Measurements from ENCODE around the gene ST6GALNAC6. TPM values are rescaled to one million over a fixed set of nuclear protein-coding genes. Genes with fewer than 3 reads are reported as not detected.

The ST6GALNAC6 gene
- total RNA-seq, 1 donor, result 53.2 TPM

DNA sequence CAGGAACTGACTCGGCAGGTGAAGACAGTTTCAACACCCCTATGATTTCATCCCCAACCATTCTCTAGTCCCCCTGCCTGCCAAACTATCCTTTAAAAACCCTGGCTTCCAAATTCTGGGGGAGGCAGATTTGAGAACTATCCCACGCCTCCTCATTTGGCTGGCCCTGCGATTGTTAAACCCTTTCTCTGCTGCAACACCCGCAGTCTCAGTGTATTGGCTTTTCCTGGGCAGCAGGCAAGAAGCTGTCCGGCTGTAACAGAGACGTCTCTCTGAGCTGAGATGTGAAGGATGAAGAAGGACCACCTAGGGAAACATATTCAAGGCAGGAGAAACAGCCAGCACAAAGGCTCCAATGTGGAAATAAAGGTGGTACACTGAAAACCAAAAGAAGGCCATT lies 6.6 kb downstream of the ST6GALNAC6 start:
- peaks cover 75% of the 10 kb centered on the region for H3K36me3 ChIP-seq (ENCODE audit: insufficient read depth, low read length)
- H4K20me1 ChIP-seq (ENCODE audit: insufficient read depth, low read length), result peaks cover 28% of the 10 kb centered on the region
- H3K27ac ChIP-seq (ENCODE audit: low read depth, low read length), result no peak overlapping the region
- peak; percentile 37 for DNase-seq (ENCODE audit: insufficient read length, low spot score, missing footprints)
- TF ChIP-seq, protein P1, sequence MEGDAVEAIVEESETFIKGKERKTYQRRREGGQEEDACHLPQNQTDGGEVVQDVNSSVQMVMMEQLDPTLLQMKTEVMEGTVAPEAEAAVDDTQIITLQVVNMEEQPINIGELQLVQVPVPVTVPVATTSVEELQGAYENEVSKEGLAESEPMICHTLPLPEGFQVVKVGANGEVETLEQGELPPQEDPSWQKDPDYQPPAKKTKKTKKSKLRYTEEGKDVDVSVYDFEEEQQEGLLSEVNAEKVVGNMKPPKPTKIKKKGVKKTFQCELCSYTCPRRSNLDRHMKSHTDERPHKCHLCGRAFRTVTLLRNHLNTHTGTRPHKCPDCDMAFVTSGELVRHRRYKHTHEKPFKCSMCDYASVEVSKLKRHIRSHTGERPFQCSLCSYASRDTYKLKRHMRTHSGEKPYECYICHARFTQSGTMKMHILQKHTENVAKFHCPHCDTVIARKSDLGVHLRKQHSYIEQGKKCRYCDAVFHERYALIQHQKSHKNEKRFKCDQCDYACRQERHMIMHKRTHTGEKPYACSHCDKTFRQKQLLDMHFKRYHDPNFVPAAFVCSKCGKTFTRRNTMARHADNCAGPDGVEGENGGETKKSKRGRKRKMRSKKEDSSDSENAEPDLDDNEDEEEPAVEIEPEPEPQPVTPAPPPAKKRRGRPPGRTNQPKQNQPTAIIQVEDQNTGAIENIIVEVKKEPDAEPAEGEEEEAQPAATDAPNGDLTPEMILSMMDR (IDR thresholded peaks at IDR 0.05; ENCODE audit: extremely low read depth, low read depth, low read length), result no peak
- H3K27me3 ChIP-seq (ENCODE audit: insufficient read depth, low read length), result no peaks in the 10 kb centered on the region
- H3K4me1 ChIP-seq (ENCODE audit: insufficient read depth, low read length), result peaks cover 12% of the 10 kb centered on the region
- H3K79me2 ChIP-seq (ENCODE audit: insufficient read depth, low read length), result peaks cover 31% of the 10 kb centered on the region
- H3K4me3 ChIP-seq (ENCODE audit: insufficient read depth, low read length), result no peak overlapping the region
- H2AFZ ChIP-seq (ENCODE audit: low read length), result no peak overlapping the region
- no peak overlapping the region for H3K4me2 ChIP-seq (ENCODE audit: insufficient read depth, low read length)
- peaks cover 2% of the 10 kb centered on the region for H3K9me3 ChIP-seq (ENCODE audit: low read depth, low read length)

DNA sequence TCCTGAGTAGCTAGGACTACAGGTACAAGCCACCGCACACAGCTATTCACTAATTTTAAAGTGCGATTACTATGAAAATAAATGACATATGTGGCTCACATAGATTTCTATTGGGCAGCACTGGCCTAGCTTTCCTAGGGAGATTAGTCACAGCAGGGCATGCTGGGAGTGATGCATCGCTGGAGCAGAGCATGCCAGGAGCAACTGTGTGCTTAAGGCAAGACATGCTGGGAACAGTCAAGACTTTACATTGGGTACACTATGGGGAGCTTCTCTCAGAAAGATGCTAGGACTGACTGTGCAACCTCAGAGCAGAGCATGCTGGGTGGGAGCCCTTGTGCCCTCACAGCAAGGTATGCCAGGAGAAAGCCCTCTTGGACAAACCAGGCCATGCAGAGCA lies 9.3 kb downstream of the ST6GALNAC6 start:
- TF ChIP-seq, protein P1 (IDR thresholded peaks at IDR 0.05; ENCODE audit: extremely low read depth, low read depth, low read length), result no peak
- peaks cover 2% of the 10 kb centered on the region for H3K9me3 ChIP-seq (ENCODE audit: low read depth, low read length)
- peaks cover 84% of the 10 kb centered on the region for H3K36me3 ChIP-seq (ENCODE audit: insufficient read depth, low read length)

DNA sequence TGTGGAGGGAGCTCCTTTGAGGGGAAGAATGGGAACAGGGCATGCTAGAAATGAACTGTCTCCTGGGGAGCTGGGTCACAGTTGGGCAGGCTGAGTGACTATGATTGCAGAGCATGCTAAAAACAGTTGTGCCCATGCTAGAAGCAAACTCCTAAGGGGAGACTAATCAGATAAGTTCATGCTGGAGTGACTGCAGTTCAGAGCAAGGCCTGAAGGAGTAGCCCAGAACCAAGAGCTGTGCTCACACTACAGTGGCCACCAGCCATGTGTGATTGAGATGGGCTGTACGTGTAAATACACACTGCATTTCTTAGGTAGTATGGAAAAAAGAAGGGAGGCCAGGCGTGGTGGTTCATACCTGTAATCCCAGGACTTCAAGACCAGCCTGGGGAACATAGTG lies 11.6 kb downstream of the ST6GALNAC6 start:
- Histone ChIP-seq H3K27me3 (ENCODE audit: insufficient read depth, low read length) (no peaks in the 10 kb centered on the region), H3K4me2 (ENCODE audit: insufficient read depth, low read length) (no peak overlapping the region), H3K27ac (ENCODE audit: low read depth, low read length) (no peak overlapping the region), H4K20me1 (ENCODE audit: insufficient read depth, low read length) (peaks cover 22% of the 10 kb centered on the region), H3K4me3 (ENCODE audit: insufficient read depth, low read length) (no peak overlapping the region), H2AFZ (ENCODE audit: low read length) (no peak overlapping the region), H3K4me1 (ENCODE audit: insufficient read depth, low read length) (no peaks in the 10 kb centered on the region), H3K9me3 (ENCODE audit: low read depth, low read length) (no peaks in the 10 kb centered on the region), H3K36me3 (ENCODE audit: insufficient read depth, low read length) (peaks cover 61% of the 10 kb centered on the region), H3K79me2 (ENCODE audit: insufficient read depth, low read length) (peaks cover 3% of the 10 kb centered on the region)
- TF ChIP-seq, protein P1 (IDR thresholded peaks at IDR 0.05; ENCODE audit: extremely low read depth, low read depth, low read length), result peak; percentile 40
- peak; percentile 62 for DNase-seq (ENCODE audit: insufficient read length, low spot score, missing footprints)

More for the DNA sequence above, 9.3 kb downstream of the ST6GALNAC6 start:
- no peaks in the 10 kb centered on the region for H3K4me1 ChIP-seq (ENCODE audit: insufficient read depth, low read length)
- no peak overlapping the region for H3K4me2 ChIP-seq (ENCODE audit: insufficient read depth, low read length)
- H3K4me3 ChIP-seq (ENCODE audit: insufficient read depth, low read length), result no peak overlapping the region
- H3K79me2 ChIP-seq (ENCODE audit: insufficient read depth, low read length), result peaks cover 7% of the 10 kb centered on the region
- peak; percentile 73 for DNase-seq (ENCODE audit: insufficient read length, low spot score, missing footprints)
- H3K27ac ChIP-seq (ENCODE audit: low read depth, low read length), result no peak overlapping the region
- H4K20me1 ChIP-seq (ENCODE audit: insufficient read depth, low read length), result peaks cover 21% of the 10 kb centered on the region
- no peak overlapping the region for H2AFZ ChIP-seq (ENCODE audit: low read length)
- no peaks in the 10 kb centered on the region for H3K27me3 ChIP-seq (ENCODE audit: insufficient read depth, low read length)

DNA sequence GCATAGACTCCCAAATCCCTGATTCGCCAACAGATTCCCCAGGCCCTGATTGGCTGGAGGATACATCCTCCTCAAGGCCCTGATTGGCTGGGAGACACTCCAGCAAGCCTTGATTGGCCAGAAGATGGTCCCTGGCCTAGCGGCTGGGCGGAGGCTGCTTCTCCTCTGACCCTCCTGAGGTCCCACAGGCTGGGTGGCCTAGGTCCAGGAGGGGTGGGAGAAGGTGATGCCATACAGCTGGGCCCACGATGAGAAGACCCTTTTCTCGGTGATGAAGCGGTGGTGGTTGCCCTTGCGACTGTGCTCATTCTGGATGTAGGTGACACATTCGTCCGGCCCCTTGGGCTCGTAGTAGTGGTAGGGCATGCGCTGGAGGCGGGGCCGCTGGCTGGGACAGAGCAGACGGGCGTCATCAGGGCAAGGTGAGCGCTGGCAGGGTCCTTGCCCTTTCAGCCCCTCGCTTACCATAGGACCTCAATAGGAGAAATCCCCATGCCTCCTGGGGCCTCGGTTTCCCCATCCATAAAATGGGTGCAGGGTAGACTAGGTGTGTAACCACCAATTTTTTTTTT lies 12.9 kb downstream of the ST6GALNAC6 start:
- Histone ChIP-seq H3K9me3 (ENCODE audit: low read depth, low read length) (no peaks in the 10 kb centered on the region), H2AFZ (ENCODE audit: low read length) (no peak overlapping the region), H4K20me1 (ENCODE audit: insufficient read depth, low read length) (peaks cover 22% of the 10 kb centered on the region), H3K27ac (ENCODE audit: low read depth, low read length) (no peak overlapping the region), H3K79me2 (ENCODE audit: insufficient read depth, low read length) (no peaks in the 10 kb centered on the region), H3K4me1 (ENCODE audit: insufficient read depth, low read length) (no peaks in the 10 kb centered on the region), H3K4me2 (ENCODE audit: insufficient read depth, low read length) (no peak overlapping the region), H3K27me3 (ENCODE audit: insufficient read depth, low read length) (no peaks in the 10 kb centered on the region), H3K4me3 (ENCODE audit: insufficient read depth, low read length) (no peak overlapping the region), H3K36me3 (ENCODE audit: insufficient read depth, low read length) (peaks cover 54% of the 10 kb centered on the region)
- DNase-seq (ENCODE audit: insufficient read length, low spot score, missing footprints), result peak; percentile 83
- TF ChIP-seq, protein P1 (IDR thresholded peaks at IDR 0.05; ENCODE audit: extremely low read depth, low read depth, low read length), result no peak

Measured in osteoblast (primary cell).